ENCODE measurements around the gene WSB1.
"Not testable (repeated sequence)": the region's sequence is repeated elsewhere in the genome, so short reads cannot be mapped to it uniquely, and the experiment has no call there.

WSB1 gene

GRCh38 chr17:27315796-27316465 is 22.0 kb downstream of the WSB1 start:
- no peak for DNase-seq (ENCODE audit: low spot score)

GRCh38 chr17:27318228-27318627 is 24.3 kb downstream of the WSB1 start:
- DNase-seq (ENCODE audit: low spot score) = peak; percentile 35

GRCh38 chr17:27318633-27319032 is 24.7 kb downstream of the WSB1 start:
- no peak for DNase-seq (ENCODE audit: low spot score)

DNA sequence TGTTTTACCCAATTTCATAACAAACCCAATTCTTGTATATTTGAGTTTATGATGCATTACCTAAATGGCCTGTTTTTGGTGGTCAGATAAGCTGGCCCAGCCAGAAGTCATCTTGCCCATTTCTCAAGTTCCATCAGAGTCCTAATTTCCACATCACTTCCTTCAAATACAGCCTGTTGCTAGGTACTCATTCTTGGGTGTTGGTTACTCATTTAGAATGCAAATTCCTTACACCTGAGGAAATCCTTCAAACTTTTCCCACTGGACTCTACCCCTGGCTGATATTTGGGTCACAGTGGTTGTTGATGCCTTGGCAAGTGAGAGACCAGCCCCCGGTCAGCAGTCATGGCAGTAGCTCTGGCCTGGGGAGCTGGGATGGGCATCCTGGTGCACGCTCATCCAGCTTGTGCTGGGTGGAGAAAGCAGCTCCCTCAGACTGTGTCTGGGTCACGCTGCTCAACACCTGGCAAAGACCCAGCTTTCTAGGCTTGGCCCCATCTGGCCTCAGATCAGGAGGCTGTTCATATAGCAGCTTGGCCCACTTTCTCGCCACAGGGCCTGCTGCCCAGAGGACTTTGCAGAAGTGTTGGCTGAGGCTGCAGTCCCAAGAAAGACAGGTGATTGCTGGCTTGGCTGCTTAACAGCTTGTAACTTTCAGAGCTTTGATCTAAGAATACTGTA is 25.8 kb downstream of the WSB1 start:
- peak; percentile 73 for DNase-seq (ENCODE audit: low spot score)

DNA sequence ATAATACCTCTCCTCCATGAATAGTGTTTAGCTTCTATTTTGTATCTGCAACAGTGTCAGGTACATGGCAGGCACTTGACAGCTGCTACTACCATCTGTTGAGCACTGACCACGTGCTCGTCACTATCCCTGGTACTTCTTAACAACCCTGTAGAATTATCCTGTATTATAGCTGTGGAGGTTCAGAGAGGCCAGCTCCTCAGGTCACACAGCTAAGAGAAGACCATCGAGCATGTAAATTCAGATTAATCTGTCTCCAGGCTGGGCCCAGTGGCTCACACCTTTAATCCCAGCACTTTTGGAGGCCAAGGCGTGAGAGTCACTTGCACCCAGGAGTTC is 26.3 kb downstream of the WSB1 start:
- DNase-seq (ENCODE audit: low spot score) = no peak

- no peak for DNase-seq (ENCODE audit: low spot score)
These were observed 27.5 kb downstream of the WSB1 start for GRCh38 chr17:27321372-27321771.

DNA sequence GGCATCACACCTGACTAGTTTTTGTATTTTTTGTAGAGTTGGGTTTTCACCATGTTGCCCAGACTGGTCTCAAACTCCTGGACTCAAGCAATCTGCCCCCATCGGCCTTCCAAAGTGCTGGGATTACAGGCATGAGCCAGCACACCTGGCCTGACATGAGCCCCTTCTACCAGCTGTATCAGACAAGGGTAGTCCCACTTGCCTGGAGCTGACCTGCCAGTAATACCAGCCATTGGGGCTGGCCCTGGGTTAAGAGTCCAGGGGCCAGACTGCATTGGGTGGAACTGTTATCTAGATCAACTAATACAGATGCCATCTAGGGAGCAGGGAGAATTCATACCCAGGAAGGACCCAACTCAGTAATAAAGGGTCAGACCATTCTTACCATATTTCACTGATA is 28.1 kb downstream of the WSB1 start:
- DNase-seq (ENCODE audit: low spot score) = no peak

DNA sequence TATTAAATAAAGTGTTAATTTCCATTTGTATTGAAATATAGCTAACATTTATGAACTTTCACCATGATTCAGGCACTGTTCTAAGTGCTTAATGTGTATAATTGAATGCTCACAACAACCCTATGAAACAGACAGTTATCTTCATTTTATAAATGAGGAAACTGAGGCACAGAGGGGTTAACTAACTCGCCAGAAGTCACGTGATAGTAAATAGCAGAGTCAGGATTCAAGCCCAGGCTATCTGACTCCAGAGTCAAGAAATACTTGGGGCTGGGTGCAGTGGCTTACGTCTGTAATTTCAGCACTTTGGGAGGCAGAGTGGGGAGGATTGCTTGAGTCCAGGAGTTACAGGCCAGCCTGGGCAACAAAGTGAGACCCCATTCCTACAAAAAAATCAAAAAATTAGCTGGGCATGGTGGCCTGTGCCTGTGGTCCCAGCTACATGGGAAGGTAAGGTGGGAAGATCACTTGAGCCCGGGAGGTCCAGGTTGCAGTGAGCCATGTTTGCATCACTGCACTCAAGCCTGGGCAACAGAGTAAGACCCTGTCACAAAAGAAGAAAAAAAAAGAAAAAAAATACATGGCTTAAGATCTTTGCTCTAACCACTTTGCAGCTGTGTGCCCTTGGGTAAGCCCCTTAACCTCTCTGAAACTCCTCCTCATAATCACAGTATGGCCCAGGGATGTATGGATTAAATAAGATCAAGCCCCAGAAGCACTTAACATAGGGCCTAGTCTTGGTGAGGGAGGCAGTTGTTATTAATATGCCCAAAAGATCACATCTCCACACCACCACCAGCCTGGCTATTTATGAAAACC is 29.0 kb downstream of the WSB1 start:
- DNase-seq (ENCODE audit: low spot score) = no peak

DNA sequence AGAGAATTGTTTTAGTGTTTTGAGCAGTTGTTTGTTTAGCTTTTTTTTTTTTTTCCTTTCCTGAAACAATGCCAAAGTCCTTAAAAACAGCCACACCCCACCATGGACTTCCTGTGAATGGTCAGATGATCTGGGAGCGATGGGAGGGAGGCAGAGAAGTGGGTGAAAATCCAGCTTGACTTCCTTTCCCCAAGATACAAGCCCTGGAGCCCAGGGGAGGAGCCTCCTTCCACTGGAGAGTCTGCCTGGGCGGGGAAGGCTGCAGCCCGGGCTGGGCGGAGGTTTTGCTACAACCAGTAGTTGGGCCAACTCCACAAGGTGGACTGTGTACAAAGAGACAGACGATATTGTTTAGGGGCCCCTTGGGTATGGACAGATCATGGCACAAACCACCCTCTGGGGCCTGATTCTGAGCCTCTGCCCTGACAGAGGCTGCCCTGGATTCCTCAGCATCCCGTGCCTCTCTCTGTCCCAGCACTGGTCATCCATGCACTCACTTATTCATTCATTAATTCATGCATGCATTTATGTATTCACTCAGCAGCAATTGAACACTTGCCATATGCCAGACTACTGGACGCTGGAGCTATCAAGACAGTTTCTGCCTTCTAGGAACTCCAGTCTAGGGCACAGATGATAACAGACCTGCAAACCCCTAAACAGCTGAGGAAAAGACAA is 29.8 kb downstream of the WSB1 start:
- DNase-seq (ENCODE audit: low spot score) = peak; percentile 22

DNA sequence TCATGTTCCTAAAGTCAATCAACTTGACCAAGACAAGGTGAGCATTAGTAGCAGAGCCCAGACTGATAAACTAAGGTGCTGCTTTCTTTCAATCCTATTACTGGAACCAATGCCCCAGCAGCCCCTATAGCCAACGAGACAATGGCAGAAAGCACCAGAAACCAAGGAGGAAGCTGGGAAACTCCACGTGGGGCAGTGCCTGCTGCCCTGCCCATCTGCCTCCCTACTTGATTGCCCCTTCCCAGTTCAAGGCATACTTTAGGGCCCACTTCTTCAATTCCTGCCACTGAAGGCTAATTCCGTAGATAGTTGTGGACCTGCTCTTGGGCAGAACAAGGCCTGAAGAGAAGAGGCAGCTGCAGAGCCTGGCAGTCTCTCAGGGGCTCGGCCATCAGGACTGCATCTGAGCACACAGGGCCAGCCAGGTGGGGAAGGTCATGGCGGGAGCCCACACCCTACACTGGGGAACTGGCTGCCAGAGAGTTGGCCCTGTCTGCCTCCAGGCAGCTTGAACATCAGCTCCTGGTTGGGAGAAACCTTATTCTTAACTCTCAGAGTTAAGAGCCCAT is 30.9 kb downstream of the WSB1 start:
- no peak for DNase-seq (ENCODE audit: low spot score)

- DNase-seq (ENCODE audit: low spot score) = no peak
These were observed 32.1 kb downstream of the WSB1 start for GRCh38 chr17:27326051-27326450.

DNA sequence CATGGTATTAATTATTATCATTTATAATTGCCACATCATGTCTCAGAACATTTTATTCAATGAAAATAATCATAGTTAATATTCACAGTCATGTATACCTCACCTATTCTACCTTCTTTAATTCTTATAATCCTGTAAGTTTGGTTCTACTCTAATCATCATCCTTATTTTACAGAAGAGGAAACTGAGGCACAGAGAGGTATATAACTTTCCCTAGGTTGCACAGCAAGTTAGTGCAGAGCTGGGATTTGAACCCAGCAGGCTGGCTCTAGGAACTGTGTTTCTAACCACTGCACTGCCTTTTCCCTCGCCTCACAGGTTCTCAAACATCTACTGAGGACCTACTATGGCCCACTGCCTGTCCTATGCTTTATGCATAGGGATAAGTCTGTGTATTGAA is 32.7 kb downstream of the WSB1 start:
- DNase-seq (ENCODE audit: low spot score) = no peak

- DNase-seq (ENCODE audit: low spot score) = no peak
These were observed 33.5 kb downstream of the WSB1 start for GRCh38 chr17:27327397-27327796.

GRCh38 chr17:27327871-27328270 is 34.0 kb downstream of the WSB1 start:
- no peak for DNase-seq (ENCODE audit: low spot score)

GRCh38 chr17:27328686-27329085 is 34.8 kb downstream of the WSB1 start:
- DNase-seq (ENCODE audit: low spot score) = not testable (repeated sequence)

DNA sequence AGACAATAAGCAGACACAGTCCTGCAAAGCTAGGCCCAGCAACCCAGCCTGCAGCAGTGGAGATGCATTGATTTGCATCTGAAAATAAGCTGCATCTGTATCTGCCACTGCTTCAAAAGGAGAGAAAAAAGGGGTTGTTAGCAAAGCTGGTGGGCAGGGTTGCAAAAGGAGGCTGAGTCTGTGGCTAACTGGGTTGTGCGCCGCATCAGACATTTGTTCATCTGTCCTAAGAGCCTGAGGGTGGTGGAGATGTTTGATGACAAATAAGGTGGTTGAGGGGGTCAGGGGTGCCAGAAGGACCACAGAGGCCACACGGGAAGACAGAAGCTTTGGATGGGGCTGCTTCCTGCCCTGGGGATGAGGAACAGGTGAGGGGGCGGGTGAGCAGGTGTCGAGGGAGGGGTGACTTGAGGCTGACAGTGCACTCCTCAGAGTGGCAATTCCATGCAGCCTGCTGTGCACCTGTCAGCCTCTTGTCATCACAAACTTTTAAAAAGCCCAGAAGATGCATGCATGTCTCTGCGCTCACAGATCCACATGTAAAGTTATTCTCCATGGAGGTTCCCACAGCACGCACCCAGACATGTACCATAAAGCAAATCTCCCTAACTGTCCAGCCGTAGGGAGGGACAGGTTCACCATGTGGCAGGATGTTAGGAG is 35.4 kb downstream of the WSB1 start:
- DNase-seq (ENCODE audit: low spot score) = no peak

GRCh38 chr17:27332047-27332393 is 38.1 kb downstream of the WSB1 start:
- DNase-seq (ENCODE audit: low spot score) = no peak

- peak; percentile 92 for DNase-seq (ENCODE audit: low spot score)
These were observed 38.8 kb downstream of the WSB1 start for GRCh38 chr17:27332485-27333409.

DNA sequence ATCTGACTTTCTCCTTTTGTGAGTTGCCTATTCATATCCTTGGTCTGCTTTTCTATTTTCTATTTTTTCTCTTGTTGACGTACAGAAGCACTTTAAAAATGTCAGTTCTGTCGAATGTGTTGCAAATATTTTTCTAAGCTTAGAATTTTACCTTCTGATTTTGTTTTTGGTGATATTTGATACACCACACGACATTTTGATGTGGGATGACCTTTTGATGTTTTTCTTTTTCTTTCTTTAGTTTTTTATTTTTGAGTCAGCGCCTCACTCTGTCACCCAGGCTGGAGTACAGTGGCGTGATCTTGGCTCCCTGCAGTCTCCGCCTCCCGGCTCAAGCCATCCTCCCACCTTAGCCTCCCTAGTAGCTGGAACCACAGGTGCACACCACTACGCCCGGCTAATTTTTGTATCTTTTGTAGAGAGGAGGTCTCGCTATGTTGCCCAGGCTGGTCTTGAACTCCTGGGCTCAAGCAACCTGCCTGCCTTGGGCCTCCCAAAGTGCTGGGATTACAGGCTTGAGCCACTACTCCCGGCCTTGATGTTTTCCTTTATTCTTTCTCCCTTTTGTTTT is 39.6 kb downstream of the WSB1 start:
- DNase-seq (ENCODE audit: low spot score) = no peak

GRCh38 chr17:27336184-27336583 is 42.3 kb downstream of the WSB1 start:
- no peak for DNase-seq (ENCODE audit: low spot score)

All from hematopoietic multipotent progenitor cell treated with erythropoietin and hydrocortisone succinate and interleukin-3 and kit ligand, for 15 days (in vitro differentiated cells).